WI38 (cell line): ENCODE measurements around the gene RSRC1.
"Not testable (repeated sequence)": the region's sequence is repeated elsewhere in the genome, so short reads cannot be mapped to it uniquely, and the experiment has no call there.

Experiments used
- H3K4me3 ChIP-seq: 2 replicates; pipeline ENCODE4 v1.5.1; 2011; ENCODE audit warnings: low read depth, mild to moderate bottlenecking, control low read depth, low read length
- CTCF ChIP-seq: IDR thresholded peaks from 2 replicates; pipeline ENCODE4 v1.5.1; 2012; ENCODE audit warnings: low read depth, mild to moderate bottlenecking, control low read depth, low read length

Gene RSRC1

GRCh38 chr3:158111861-158112260 is 2.0 kb downstream of the RSRC1 start:
- H3K4me3 ChIP-seq = no peak overlapping the region
- no peak for TF ChIP-seq CTCF

GRCh38 chr3:158113595-158113994 is 3.7 kb downstream of the RSRC1 start:
- H3K4me3 ChIP-seq = not testable (repeated sequence)

GRCh38 chr3:158120330-158120729 is 10.4 kb downstream of the RSRC1 start:
- no peak overlapping the region for H3K4me3 ChIP-seq

GRCh38 chr3:158121295-158121694 is 11.4 kb downstream of the RSRC1 start:
- H3K4me3 ChIP-seq = no peak overlapping the region
- no peak for TF ChIP-seq CTCF

More at GRCh38 chr3:158120330-158120729, 10.4 kb downstream of the RSRC1 start:
- no peak for TF ChIP-seq CTCF

GRCh38 chr3:158122721-158123120 is 12.8 kb downstream of the RSRC1 start:
- not testable (repeated sequence) for H3K4me3 ChIP-seq

- TF ChIP-seq CTCF = no peak
- H3K4me3 ChIP-seq = no peak overlapping the region
These were observed 17.6 kb downstream of the RSRC1 start for GRCh38 chr3:158127250-158128219.

- no peak overlapping the region for H3K4me3 ChIP-seq
- TF ChIP-seq CTCF = no peak
These were observed 18.9 kb downstream of the RSRC1 start for GRCh38 chr3:158128755-158129154.

GRCh38 chr3:158134363-158134762 is 24.5 kb downstream of the RSRC1 start:
- TF ChIP-seq CTCF = no peak
- no peak overlapping the region for H3K4me3 ChIP-seq
